GM21619 (cell line): Measurements from ENCODE around the gene CACNA1H.
"Not testable (repeated sequence)": the region's sequence is repeated elsewhere in the genome, so short reads cannot be mapped to it uniquely, and the experiment has no call there.

Source experiments
- ATAC-seq: cut with Tn5 transposase; IDR thresholded peaks from one replicate; pipeline ENCODE4 v1.9.1; 2021; ENCODE audit not compliant: unreplicated experiment

CACNA1H gene

DNA sequence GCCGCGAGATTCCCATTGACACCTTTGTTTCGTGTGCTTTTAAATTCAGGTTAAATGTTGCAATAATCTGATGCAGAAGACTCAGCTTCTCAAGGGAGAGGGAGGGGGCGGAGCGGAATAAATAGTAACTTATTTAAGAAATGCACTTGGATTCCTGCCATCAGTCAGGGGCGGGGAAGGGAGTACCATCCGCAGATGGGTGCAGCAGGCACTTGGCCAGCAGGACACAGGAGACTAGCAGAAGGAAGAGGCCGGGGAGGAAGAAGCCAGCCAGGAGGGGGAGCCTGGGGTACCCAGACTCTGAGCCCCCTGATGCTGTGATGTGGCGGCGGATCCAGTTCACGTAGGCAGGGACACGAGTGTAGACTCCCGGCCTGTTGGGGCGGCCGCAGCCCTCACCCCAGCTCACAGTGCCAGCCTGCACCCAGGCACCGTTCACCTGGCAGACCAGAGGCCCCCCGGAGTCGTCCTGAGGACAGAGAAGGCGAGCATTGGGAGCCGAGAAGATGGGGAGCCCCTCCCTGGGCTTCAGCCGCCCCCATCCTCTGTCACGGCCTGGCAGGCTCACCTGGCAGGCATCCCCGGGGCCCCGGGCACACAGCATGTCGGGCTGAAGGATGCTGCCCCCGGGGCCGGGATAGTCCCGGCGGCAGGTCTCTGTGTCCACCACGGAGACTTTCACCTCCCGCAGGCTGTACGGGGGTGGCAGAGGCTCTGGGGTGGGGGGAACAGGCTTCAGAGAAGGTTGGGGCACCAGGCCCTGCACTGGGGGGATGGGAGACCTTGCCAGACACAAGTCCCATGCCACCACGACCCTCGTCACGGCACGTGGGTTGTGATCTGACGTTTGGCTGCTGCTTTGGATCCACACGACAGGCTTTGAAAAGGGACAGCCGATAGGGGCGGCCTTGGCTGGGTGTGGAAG is 69.0 kb downstream of the CACNA1H start:
- ATAC-seq, result no peak

DNA sequence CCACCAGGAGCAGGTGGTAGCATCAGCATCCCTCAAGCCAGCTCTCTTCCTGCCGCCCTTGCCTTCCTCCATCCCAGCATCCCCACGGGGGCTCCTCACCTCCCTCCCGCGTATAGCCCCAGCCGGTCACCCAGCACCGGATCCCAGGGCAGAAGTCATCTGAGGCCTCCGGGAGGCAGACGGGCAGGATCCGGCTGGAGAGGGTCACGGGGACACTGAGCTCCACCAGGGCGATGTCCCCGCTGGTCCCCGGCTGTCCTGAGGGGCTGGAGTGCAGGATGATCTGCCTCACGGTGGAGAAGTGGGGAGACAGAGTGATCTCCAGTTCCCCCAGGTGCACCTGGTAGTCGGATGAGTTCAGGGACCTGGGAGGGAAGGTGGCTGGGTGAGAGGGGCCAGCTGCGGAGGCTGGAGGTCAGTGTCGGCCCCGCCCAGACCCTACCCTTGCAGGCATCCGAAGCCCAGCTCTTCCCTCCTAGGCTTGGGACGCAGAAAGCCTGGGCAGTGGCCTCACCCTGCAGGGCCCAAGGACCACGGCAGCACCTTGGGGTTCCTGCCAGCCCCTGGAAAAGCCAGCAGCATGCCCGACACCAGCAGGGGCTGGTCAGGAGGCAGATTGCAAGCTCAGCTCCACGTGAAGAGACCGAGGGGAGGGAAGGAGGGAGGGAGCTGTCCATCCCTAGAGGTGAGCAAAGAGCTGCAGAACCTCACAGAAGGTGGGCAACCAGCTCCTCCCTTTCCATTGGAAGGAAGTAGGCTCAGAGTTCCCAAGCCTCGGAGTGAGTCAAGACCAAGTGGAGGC is 69.8 kb downstream of the CACNA1H start:
- no peak for ATAC-seq

DNA sequence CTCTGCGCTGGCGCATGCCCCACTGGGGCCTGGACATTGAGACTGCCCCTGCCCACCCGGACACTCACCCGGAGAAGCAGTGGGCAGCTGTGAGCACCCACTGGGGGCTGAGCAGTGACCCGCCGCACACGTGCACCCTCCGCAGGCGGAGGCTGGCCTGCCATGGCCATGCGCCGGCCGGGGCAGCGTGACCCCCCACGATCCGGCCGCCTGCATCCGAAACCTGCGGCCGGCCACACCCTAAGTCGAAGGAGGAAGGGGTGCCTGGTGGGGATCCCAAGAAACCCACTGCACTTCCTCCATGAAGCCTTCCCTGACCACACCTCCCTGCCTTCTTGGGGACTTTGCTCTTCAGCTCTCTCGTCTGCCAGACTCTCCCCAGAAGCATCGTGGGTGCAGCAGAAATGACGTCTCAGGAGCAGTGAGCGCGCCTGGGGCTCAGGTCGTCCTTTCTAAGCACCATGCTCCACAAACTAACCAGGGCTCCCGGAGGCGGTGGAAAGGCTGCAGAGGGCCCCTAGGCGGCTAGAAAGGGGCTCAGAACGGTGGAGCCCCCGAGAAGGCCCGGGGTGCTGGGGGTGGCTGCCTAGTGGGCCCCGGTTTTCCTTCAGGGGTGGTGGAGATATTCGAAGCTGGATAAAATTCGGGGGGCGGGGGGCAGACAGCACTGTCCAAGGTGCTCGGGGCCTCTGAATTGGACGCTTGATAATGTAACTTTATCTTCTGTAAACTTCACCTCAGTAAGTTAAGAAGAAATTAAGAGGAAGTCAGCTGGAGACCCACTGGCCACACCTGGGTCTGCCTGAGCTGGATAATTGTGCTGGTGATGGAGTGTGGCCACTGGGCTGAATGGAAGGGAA is 70.7 kb downstream of the CACNA1H start:
- no peak for ATAC-seq

DNA sequence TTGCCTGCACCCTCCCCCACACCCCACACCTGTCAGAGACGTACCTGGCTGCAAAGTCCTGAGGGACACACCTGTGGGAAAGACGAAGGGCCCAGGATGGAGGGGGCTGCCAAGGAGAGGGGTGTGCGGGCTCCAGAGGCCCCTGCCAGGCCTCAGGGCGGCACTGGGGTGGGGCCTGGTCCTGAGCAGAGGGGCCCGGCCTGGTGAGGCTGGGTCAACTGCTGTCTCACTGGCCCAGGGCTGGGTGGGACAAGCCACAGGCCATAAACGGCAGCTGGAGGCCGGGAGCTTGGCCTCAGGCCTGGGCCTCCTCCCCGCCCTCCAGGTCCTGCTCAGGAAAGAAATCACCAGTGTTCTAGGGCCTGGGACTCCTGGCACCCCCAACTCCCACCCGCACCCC is 71.7 kb downstream of the CACNA1H start:
- no peak for ATAC-seq

DNA sequence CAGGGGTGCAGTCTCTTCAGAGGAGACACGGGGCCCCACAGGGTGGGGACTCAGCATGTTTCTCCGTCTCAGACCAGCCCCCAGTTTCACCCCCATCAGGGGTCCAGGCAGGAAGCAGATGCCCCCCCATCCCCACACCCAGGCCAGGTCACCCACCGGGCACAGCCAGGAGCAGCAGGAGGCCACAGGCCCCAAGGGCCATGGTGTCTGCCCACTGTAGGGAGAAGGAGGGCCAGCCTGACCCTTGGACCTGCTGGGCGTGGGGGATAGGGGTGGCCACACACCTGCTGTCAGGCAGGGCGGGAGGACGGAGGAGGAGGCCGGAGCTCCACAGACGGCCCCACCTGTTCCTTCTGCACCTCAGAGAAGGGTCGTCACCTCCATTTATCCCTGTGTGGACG is 72.1 kb downstream of the CACNA1H start, which contains the start of gene TPSG1:
Gene TPSG1, minus strand, starts transcription at position 218 of the 401 bp plus-strand sequence. Its CDS starts 16 bp downstream, at position 202.
- no peak for ATAC-seq

DNA sequence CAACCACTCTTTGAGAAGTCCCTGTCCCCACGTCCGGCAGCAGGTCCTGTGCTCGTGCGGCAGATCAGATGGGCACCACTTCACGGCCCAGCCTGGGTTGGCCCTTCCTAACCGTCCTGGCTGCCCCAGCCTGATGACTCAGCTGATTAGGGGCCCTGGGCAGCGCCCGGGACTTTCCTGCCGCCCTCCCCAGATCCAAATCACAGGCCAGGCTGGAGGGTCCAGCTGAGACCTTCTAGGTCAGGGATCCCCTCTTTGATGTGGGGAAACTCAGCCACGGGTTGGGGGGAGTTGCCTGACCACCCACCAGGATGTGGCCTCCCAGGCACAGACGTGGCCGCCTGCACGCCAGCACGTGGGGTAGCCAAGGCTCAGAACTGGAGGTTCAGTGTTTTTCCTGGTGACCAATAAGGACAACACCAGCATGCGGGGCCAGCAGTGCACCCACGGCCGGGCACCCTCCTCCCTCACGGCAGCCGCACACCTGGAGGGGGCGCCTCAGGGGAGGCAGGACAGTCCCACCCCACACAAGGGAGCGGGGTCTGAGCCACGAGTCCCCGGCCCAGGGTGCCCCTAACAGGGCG is 72.9 kb downstream of the CACNA1H start:
- not testable (repeated sequence) for ATAC-seq

DNA sequence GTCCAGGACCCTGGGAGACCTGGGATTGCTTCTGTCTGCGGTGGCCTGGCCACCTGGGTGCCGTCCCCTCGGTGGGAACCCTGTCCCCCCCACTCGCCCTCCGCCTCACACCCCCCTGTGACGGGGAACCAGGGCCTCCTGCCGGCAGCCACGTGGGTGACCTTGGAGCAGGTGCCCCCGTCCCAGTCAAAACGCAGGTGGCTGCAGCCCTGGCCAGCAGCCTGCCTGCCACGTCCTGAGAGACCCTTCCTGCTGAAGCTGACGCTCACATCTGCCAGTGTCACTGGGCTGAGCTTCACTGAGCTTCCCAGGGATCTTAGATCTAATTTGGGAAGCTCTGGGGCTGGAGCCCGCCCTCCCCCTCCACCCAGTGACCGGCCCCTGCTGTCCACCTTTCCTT is 73.8 kb downstream of the CACNA1H start:
- not testable (repeated sequence) for ATAC-seq

DNA sequence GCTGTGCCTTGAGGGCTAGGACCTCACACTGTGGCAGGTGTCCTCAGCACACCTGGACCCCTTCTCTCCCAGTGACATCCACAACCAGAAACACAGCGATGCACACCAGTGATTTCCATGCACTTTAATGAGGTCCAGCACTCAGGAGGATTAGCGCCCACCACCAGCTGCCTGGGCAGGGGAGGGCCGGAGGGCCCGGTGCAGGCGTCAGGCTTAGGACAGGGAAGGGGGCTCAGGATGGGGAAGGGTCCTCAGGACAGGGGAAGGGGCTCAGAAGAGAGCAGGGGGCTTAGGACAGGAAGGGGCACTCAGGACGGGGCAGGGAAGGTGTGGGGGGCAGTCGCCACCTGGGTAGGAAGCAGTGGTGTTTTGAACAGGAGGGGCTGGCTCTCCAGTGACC is 75.3 kb downstream of the CACNA1H start:
- ATAC-seq, result not testable (repeated sequence)

DNA sequence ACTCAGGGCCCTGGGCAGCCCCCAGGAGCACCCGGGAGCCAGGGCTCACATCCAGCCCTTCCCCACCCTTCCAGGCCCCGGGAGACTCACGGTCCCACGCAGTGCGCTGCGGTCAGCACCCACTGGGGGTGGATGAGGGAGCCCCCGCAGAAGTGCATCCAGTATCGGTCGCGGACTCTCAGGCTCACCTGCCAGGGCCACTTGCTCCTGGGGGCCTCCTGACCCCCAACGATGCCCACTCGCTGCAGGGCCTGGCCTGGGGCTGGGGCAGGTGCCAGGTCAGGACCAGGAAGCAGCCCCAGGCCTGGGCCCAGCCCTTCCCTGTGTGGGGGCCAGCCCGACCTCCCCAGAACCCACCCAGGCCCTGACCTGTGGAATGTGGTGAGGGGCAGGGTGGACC is 76.6 kb downstream of the CACNA1H start:
- ATAC-seq, result not testable (repeated sequence)

DNA sequence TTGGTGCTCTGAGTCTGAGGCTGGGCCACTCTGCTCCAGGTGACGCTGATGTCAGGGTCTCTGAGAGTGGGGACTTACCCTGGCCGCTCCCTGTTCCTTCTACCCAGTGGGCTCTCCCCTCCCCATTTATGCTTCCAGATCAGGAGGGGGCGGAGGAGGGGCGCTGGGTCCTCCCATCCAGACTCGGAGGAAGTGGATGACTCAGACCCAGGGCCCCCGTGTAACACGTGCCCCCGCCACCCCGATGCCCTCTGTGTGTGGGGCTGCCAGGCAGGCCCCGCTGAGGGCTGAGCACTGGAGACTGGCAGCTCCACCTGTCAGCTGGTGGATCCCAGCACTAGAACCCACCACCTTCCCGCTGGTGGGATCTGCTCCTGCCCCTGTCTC is 77.2 kb downstream of the CACNA1H start, which contains the start of gene TPSB2:
Gene TPSB2, minus strand, starts transcription at position 101 of the 387 bp plus-strand sequence. CDS start 233 bp downstream, outside the sequence.
- not testable (repeated sequence) for ATAC-seq

DNA sequence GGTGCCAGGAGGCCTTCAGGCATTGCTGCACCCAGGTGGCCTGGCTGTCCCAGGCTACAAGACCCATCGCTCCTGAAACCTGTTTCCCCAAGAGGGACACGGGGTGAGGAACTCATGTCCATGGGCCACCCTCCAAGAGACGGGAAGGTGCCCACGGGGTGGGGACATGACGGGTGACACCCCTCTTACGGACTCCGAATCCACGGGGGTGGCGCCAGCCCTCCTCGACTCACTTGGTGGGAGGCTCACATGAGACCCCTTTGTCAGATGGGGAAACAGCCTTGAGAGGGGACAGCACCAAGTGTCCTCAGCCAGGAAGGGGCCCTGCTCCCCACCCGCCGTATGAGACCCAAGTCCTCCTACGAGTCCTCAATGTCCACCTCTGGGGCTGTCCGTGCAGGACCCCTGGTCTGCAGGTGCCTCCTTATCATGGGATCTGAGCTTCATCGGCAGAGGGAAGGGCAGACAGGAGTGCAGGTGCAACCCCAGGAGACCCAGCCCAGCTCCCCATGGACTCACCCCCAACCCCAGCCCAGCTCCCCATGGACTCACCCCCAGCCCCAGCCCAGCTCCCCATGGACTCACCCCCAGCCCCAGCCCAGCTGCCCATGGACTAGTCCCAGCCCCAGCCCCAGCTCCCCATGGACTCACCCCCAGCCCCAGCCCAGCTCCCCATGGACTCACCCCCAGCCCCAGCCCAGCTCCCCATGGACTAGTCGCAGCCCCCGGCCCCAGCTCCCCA is 77.7 kb downstream of the CACNA1H start:
- not testable (repeated sequence) for ATAC-seq

DNA sequence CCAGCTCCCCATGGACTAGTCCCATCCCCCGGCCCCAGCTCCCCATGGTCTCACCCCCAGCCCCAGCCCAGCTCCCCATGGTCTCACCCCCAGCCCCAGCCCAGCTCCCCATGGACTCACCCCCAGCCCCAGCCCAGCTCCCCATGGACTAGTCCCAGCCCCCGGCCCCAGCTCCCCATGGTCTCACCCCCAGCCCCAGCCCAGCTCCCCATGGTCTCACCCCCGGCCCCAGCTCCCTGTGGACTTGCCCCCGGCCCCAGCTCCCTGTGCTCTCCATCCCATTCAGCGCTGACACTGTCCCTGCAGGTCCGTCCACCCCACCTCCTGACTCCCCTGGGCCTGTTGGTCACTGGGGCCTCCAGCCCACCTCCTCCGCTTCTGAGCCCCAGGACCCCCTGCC is 78.4 kb downstream of the CACNA1H start:
- not testable (repeated sequence) for ATAC-seq

DNA sequence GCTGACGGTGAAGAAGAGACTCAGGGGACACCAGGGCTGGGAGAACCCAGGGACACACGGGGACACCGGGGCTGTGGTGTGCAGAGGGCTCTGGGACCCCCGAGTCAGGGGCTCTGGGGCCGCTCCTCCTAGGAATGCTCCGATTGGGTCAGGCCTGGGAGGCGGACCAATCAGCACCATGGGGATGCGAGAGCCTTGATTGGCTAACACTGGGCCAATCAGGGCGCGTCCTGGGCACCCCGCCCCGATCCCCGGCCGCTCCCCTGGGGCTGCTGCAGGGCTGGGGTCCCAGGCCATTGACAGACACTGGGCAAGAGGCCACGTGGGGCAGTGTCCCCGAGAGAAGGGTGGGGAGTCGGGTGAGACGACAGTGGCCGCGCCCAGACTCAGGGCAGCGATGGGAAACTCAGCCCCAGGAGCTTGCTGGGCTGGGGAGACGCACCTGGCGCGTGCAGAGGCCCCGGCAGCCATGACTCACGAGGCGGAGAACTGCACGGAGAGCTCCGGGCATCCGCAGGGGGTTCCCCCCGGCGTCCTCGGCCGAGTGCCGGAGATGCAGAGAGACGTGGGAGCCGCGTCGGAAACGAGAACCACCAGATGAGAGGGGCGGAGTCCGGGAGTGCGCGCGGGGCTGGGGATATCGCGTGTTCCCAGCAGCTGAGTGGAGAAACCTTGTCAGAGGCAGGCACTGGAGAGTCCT is 79.3 kb downstream of the CACNA1H start:
- not testable (repeated sequence) for ATAC-seq

DNA sequence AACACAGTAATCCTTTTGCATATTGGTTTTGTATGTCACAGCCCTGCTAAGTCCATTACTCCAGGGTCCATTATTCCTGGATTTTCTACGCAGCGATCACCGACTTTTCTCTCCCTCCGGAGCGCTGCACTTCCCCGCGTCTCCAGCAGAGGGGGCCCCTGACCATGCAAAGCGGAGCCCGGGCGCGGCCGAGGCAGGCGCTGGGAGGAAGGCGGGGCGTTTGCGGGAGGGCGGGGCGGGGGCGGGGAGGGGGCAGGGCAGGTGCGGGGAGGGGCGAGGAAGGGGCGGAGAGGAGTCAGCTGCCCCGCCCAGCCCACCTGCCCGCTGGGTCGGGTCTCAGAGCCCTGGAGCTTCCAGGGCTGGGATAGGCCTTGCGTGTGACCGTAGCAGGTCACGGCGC is 83.8 kb downstream of the CACNA1H start:
- ATAC-seq, result not testable (repeated sequence)

DNA sequence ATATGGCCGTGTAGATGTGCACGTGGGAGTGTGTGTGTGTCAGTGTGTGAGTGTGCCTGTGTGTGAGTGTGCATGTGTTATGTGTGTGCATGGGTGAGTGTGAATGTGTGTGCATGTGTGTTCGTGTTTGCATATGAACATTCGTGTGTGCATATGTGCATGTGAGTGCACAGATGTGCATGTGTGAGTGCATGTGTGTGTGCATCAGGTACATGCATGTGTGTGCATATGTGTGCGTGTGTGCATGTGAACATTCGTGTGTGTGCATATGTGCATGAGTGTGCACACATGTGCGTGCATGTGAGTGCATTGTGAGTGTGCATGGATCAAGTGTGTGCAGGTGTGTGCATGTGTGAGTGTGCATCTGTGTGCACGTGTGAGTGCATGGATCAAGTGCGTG is 85.1 kb downstream of the CACNA1H start:
- no peak for ATAC-seq

DNA sequence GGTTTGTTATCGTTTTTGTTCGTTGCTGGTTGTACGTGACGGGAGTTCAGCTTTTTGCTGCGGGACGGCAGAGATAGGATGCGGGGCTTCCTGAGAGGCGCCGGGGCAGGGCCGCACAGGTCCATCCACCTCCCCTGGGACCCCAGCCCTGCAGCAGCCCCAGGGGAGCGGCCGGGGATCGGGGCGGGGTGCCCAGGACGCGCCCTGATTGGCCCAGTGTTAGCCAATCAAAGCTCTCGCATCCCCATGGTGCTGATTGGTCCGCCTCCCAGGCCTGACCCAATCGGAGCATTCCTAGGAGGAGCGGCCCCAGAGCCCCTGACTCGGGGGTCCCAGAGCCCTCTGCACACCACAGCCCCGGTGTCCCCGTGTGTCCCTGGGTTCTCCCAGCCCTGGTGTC is 86.0 kb downstream of the CACNA1H start:
- ATAC-seq, result not testable (repeated sequence)

DNA sequence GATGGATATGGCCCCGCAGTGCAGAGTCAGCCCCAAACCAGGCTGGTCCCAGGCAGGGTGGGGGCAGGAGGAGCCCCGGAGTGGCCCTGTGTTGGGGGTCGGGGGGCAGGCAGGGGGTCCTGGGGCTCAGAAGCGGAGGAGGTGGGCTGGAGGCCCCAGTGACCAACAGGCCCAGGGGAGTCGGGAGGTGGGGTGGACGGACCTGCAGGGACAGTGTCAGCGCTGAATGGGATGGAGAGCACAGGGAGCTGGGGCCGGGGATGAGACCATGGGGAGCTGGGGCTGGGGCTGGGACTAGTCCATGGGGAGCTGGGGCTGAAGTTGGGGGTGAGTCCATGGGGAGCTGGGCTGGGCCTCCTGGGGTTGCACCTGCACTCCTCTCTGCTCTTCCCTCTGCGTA is 86.7 kb downstream of the CACNA1H start:
- not testable (repeated sequence) for ATAC-seq

DNA sequence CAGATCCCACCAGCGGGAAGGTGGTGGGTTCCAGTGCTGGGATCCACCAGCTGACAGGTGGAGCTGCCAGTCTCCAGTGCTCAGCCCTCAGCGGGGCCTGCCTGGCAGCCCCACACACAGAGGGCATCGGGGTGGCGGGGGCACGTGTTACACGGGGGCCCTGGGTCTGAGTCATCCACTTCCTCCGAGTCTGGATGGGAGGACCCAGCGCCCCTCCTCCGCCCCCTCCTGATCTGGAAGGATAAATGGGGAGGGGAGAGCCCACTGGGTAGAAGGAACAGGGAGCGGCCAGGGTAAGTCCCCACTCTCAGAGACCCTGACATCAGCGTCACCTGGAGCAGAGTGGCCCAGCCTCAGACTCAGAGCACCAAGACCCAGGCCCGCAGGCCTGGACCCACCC is 87.5 kb downstream of the CACNA1H start, which contains the start of gene TPSAB1:
Gene TPSAB1, plus strand, starts transcription at position 270 of the 400 bp plus-strand sequence. CDS start 234 bp downstream, outside the sequence.
- ATAC-seq, result not testable (repeated sequence)

DNA sequence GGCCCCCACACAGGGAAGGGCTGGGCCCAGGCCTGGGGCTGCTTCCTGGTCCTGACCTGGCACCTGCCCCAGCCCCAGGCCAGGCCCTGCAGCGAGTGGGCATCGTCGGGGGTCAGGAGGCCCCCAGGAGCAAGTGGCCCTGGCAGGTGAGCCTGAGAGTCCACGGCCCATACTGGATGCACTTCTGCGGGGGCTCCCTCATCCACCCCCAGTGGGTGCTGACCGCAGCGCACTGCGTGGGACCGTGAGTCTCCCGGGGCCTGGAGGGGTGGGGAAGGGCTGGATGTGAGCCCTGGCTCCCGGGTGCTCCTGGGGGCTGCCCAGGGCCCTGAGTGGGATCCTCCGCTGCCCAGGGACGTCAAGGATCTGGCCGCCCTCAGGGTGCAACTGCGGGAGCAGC is 88.2 kb downstream of the CACNA1H start:
- not testable (repeated sequence) for ATAC-seq
